Measurements from ENCODE around the gene RASA3.

RASA3 gene

GRCh38 chr13:114054264-114054663 lies 78.2 kb downstream of the RASA3 start:
- no peak overlapping the region for H3K4me3 ChIP-seq (replicated peaks; ENCODE audit: low read depth, low read length)
- DNase-seq (ENCODE audit: extremely low read depth, low read depth): no peak
- TF ChIP-seq CTCF (IDR thresholded peaks at IDR 0.05; ENCODE audit: low read depth, low read length, missing control alignments): no peak

- DNase-seq (ENCODE audit: extremely low read depth, low read depth): no peak
- H3K4me3 ChIP-seq (replicated peaks; ENCODE audit: low read depth, low read length): no peak overlapping the region
- TF ChIP-seq CTCF (IDR thresholded peaks at IDR 0.05; ENCODE audit: low read depth, low read length, missing control alignments): no peak
Observed at GRCh38 chr13:114053026-114053425, 79.4 kb downstream of the RASA3 start.

- H3K4me3 ChIP-seq (replicated peaks; ENCODE audit: low read depth, low read length): no peak overlapping the region
- DNase-seq (ENCODE audit: extremely low read depth, low read depth): no peak
- no peak for TF ChIP-seq CTCF (IDR thresholded peaks at IDR 0.05; ENCODE audit: low read depth, low read length, missing control alignments)
Observed at GRCh38 chr13:114050536-114051450, 81.6 kb downstream of the RASA3 start.

GRCh38 chr13:114049626-114050101 lies 82.8 kb downstream of the RASA3 start:
- TF ChIP-seq CTCF (IDR thresholded peaks at IDR 0.05; ENCODE audit: low read depth, low read length, missing control alignments): no peak
- no peak overlapping the region for H3K4me3 ChIP-seq (replicated peaks; ENCODE audit: low read depth, low read length)
- no peak for DNase-seq (ENCODE audit: extremely low read depth, low read depth)

- DNase-seq (ENCODE audit: extremely low read depth, low read depth): no peak
- H3K4me3 ChIP-seq (replicated peaks; ENCODE audit: low read depth, low read length): no peak overlapping the region
- TF ChIP-seq CTCF (IDR thresholded peaks at IDR 0.05; ENCODE audit: low read depth, low read length, missing control alignments): no peak
Observed at GRCh38 chr13:114049026-114049425, 83.4 kb downstream of the RASA3 start.

GRCh38 chr13:114048443-114048842 lies 84.0 kb downstream of the RASA3 start:
- H3K4me3 ChIP-seq (replicated peaks; ENCODE audit: low read depth, low read length): no peak overlapping the region
- DNase-seq (ENCODE audit: extremely low read depth, low read depth): no peak
- no peak for TF ChIP-seq CTCF (IDR thresholded peaks at IDR 0.05; ENCODE audit: low read depth, low read length, missing control alignments)
